Measurements from ENCODE around the gene NODAL. TPM values are rescaled to one million over a fixed set of nuclear protein-coding genes. Genes with fewer than 3 reads are reported as not detected.

Gene NODAL
- total RNA-seq, 1 experiment from 2014 or later: not detected

GRCh38 chr10:70441895-70442309 lies 421 bp upstream of the NODAL start:
- in situ Hi-C loops (cut with HindIII; ENCODE audit: low pct_unique_long_range_greater_than_20kb, low sequenced_read_pairs): no loop called here
- no peak for DNase-seq (ENCODE audit: low read depth)

- no peak for DNase-seq (ENCODE audit: low read depth)
- in situ Hi-C loops (cut with HindIII; ENCODE audit: low pct_unique_long_range_greater_than_20kb, low sequenced_read_pairs): no loop called here
These were observed 953 bp downstream of the NODAL start for GRCh38 chr10:70440296-70441160.

DNA sequence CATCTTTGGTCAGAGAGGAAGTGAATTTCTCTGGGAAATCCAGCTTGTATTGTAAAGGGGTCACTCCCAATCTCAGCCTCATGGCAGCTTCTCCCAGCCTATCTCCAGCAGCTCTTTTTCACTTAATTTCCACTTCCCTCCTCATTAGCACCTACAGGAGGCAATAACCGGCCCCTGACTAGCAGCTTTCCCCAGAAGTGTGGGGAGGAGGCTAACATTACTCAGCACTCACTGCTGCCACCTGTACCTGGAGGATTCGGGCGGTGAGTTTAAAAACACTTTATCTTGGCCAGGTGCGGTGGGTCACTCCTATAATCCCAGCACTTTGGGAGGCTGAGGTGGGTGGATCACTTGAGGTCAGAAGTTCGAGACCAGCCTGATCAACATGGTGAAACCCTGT lies 3.8 kb downstream of the NODAL start:
- DNase-seq (ENCODE audit: low read depth): no peak
- in situ Hi-C loops (cut with HindIII; ENCODE audit: low pct_unique_long_range_greater_than_20kb, low sequenced_read_pairs): no loop called here

GRCh38 chr10:70435241-70436085 lies 6.0 kb downstream of the NODAL start:
- DNase-seq (ENCODE audit: low read depth): no peak
- in situ Hi-C loops (cut with HindIII; ENCODE audit: low pct_unique_long_range_greater_than_20kb, low sequenced_read_pairs): no loop called here

DNA sequence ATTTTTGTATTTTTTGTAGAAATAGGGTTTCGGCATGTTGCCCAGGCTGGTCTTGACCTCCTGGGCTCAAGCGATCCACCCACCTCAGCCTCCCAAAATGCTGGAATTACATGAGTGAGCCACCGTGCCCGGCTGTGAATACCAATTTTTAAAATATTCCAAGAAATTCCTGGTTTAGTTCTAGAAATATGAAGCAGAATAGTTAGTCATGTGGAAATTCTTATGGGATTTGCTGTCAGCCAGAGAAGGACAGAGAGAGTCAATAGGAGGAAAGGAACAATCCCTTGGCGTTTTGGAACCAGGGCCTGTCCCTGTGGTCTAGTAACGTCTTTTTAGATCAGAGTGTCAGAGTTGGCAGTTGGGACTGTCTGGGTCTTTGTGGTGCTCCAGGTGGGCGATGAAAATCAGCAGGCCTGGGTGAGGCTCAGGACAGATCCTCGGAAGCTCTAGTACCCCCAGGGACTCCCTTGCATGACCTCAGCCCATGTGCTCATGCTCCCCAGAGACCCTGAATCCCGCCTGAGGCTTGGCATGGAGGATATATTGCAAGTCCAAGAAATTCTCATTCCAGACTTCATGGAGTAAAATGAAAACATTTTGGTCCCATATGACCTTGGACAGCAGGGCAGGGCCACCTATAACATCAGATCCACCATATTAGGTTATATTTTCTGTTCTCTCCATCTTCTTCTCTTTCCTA lies 7.8 kb downstream of the NODAL start:
- DNase-seq (ENCODE audit: low read depth): no peak
- in situ Hi-C loops (cut with HindIII; ENCODE audit: low pct_unique_long_range_greater_than_20kb, low sequenced_read_pairs): no loop called here

DNA sequence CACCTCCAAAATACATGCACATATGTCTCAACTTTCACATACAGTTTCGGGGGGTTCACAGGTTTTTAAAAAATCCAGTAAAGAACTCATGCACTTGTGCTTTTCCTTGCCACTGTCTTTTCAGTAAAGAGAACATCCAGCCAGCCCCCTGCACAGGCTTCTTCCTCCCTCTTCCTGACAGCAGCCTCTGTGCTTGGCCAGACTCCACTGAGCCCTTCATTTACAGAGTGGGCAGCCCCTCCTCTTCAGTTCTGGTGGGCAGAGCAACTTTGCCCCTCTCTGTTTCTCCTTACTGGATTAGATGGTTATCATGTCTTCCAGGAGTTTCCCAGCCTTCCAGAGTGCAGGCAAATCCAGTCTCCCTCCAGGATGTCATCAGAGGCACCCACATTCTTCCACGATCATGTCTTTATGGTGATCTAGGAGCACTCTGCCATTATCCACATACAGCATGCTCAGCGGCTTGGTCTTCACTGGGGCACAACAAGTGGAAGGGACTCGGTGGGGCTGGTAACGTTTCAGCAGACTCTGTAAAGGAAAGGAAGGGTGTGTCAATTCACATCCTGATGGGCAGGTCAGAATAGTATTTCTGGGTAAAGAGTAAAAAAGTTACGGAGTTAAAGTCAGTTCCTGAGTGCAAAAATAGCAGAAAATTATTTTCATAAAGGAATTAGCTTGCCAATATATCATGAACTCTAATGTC lies 8.8 kb downstream of the NODAL start:
- in situ Hi-C loops (cut with HindIII; ENCODE audit: low pct_unique_long_range_greater_than_20kb, low sequenced_read_pairs): no loop called here
- DNase-seq (ENCODE audit: low read depth): no peak

DNA sequence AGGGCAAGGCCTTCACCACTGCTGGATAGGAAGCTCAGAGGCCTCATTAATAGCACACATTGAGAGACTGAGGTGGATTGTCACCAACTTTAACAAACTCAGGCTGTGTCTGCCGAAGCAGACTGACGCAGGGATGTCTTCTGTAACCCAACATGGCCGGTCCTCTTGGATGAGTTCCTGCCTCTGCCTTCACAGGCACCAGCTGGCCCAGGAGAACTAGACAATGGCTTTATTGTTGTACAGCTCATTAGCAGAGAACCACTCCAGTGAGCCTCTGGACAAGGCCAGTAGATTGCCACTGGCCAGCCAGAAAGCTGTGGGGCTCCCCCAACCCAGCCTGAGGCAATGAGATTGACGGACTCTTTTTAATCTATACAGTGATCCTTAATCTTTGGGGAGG lies 9.4 kb downstream of the NODAL start:
- no peak for DNase-seq (ENCODE audit: low read depth)
- in situ Hi-C loops (cut with HindIII; ENCODE audit: low pct_unique_long_range_greater_than_20kb, low sequenced_read_pairs): no loop called here

- DNase-seq (ENCODE audit: low read depth): no peak
- in situ Hi-C loops (cut with HindIII; ENCODE audit: low pct_unique_long_range_greater_than_20kb, low sequenced_read_pairs): no loop called here
These were observed 10.7 kb downstream of the NODAL start for GRCh38 chr10:70430493-70431445.

DNA sequence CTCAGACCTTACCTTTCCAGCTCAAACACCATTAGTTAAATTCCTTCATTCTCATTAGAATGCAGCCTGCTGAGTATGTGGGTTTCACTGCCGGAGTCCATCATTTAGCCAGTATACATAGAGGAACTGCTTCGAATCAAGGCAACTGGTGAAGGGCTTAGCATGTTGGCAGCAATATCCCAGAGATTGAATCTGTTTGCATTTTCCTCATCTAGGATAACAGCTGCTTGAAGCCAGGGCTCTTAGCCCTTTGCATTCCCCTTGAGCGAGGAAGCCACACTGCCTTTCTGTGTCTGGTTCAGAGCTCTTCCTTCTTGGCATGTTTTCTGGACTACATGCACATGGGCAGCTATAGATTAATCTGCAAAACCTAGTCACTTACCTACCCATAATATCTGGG lies 14.7 kb downstream of the NODAL start:
- in situ Hi-C loops (cut with HindIII; ENCODE audit: low pct_unique_long_range_greater_than_20kb, low sequenced_read_pairs): no loop called here
- DNase-seq (ENCODE audit: low read depth): no peak

DNA sequence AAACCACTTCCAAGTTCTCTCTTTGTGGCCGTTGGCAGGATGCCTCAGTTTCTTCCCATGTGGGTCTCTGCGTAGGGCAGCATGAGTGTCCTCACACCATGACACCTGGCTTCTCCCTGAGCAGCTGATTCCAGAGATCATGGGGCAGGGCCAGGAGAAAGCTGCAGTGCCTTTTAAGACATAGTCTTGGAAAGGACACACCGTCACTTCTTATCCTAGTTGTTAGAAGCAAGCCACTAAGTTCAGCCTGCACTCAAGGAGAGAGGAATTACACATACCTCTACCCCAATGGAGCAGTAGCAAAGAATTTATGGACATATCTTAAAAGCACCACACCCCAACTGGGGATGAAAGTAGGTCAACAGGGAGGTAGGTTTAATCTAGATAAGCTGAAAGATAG lies 16.4 kb downstream of the NODAL start:
- no peak for DNase-seq (ENCODE audit: low read depth)
- in situ Hi-C loops (cut with HindIII; ENCODE audit: low pct_unique_long_range_greater_than_20kb, low sequenced_read_pairs): no loop called here

DNA sequence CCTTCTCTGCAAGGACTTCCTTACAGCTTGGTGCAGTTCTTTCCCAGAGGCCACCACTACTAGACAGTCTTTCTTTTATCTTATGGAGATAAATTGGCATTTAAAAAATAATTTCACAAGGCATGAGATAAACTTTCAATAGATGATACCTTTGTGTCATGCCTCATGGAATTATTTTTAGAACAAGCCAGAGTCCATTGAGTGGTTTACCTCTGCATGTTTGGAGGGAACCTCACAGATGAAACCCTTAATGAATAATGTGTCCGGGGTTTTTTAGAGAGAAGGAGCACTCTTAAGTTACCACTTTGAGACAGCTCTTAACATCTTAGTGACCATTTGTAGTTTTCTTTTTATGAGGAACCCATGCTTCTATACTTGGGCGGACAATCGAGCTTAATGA lies 17.2 kb downstream of the NODAL start:
- DNase-seq (ENCODE audit: low read depth): no peak
- in situ Hi-C loops (cut with HindIII; ENCODE audit: low pct_unique_long_range_greater_than_20kb, low sequenced_read_pairs): no loop called here

DNA sequence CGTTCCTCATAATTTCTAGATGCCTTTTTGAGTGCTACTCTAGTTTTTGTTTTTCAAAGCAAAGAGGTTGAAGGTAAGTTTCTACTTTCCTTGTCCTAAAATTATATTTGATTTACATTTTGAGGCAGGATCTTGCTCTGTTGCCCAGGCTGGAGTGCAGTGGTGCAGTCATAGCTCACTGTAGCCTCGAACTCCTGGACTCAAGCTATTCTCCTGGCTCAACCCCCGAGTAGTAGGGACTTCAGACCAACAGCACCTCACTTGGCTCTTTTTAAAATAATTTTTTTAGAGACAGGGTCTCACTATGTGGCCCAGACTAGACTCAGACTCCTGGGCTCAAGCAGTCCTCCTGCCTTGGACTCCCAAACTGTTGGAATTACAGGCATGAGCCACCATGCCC lies 22.8 kb downstream of the NODAL start:
- DNase-seq (ENCODE audit: low read depth): no peak
- in situ Hi-C loops (cut with HindIII; ENCODE audit: low pct_unique_long_range_greater_than_20kb, low sequenced_read_pairs): no loop called here

- in situ Hi-C loops (cut with HindIII; ENCODE audit: low pct_unique_long_range_greater_than_20kb, low sequenced_read_pairs): no loop called here
These were observed 23.3 kb downstream of the NODAL start for GRCh38 chr10:70418229-70418628.

GRCh38 chr10:70417568-70417967 lies 23.9 kb downstream of the NODAL start:
- in situ Hi-C loops (cut with HindIII; ENCODE audit: low pct_unique_long_range_greater_than_20kb, low sequenced_read_pairs): no loop called here
- no peak for DNase-seq (ENCODE audit: low read depth)

More at GRCh38 chr10:70418229-70418628, 23.3 kb downstream of the NODAL start:
- no peak for DNase-seq (ENCODE audit: low read depth)

GRCh38 chr10:70412356-70412755 lies 29.1 kb downstream of the NODAL start:
- in situ Hi-C loops (cut with HindIII; ENCODE audit: low pct_unique_long_range_greater_than_20kb, low sequenced_read_pairs): no loop called here
- DNase-seq (ENCODE audit: low read depth): no peak

GRCh38 chr10:70410608-70411007 lies 30.9 kb downstream of the NODAL start:
- DNase-seq (ENCODE audit: low read depth): no peak
- in situ Hi-C loops (cut with HindIII; ENCODE audit: low pct_unique_long_range_greater_than_20kb, low sequenced_read_pairs): no loop called here

- in situ Hi-C loops (cut with HindIII; ENCODE audit: low pct_unique_long_range_greater_than_20kb, low sequenced_read_pairs): no loop called here
- no peak for DNase-seq (ENCODE audit: low read depth)
These were observed 31.7 kb downstream of the NODAL start for GRCh38 chr10:70409772-70410171.

All from Caki2 (cell line).